ENCODE measurements around the gene AGPAT4. TPM values are rescaled to one million over a fixed set of nuclear protein-coding genes. Genes with fewer than 3 reads are reported as not detected.

The AGPAT4 gene
- total RNA-seq, 4 donors from 2014 or later: 0.36 to 0.61 (median 0.53) TPM

DNA sequence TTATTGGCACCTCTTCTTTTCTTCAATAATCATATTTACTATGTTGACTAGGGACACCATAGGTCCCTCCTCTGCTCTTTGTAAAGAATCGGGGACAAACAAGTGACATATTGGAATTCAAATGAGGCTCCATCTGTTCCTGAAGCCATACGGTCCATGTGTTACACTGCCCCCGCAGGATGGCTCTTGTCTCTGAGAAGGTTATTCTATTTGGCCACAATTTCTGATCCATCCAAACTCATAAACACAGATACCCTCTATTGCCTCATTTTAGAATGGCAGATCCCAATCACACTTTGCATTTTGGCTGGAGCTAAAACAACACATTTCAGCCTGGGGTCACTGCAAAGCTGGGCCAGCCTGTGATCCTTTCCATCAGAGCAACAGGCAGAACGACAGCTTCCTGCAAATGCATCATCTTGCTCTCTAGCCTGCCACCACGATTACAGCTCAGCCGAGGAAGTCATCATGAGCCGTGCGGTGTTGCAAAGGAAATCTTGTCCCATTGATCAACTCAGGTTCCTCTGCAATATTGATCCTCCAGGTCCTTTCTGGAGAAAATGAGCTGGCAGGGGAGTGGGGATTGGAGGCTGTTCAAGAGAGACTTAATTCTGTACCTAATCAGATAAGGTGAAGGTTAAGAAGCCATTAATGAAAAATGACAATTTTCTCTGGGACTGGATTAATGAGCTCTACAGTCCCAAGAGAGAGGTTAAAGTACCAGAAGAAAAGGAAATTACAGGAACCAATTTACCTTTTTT, 73.1 kb downstream of the AGPAT4 start:
- no peak for DNase-seq

DNA sequence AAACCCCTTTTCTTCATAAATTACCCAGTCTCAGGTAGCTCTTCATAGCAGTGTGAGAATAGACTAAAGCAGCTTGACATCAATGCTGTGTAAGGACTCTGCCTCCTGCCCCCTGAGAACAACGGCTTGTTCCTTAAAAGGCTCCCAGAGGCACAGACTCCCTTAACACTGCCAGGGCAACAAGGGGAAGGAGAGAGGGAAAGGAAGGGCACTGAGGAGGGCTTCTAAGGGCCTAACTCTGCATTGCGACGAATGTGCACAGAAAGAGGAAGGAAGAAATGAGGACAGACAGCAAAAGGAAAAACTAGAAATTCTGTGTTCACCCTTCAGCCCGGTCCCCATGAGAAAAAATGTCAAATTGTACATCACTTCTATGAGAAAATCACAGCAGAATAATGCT, 74.0 kb downstream of the AGPAT4 start:
- H3K9me3 ChIP-seq: no peaks in the 10 kb centered on the region
- H3K4me1 ChIP-seq: no peaks in the 10 kb centered on the region
- TF ChIP-seq POLR2A (IDR thresholded peaks at IDR 0.05): no peak
- TF ChIP-seq, protein P1, sequence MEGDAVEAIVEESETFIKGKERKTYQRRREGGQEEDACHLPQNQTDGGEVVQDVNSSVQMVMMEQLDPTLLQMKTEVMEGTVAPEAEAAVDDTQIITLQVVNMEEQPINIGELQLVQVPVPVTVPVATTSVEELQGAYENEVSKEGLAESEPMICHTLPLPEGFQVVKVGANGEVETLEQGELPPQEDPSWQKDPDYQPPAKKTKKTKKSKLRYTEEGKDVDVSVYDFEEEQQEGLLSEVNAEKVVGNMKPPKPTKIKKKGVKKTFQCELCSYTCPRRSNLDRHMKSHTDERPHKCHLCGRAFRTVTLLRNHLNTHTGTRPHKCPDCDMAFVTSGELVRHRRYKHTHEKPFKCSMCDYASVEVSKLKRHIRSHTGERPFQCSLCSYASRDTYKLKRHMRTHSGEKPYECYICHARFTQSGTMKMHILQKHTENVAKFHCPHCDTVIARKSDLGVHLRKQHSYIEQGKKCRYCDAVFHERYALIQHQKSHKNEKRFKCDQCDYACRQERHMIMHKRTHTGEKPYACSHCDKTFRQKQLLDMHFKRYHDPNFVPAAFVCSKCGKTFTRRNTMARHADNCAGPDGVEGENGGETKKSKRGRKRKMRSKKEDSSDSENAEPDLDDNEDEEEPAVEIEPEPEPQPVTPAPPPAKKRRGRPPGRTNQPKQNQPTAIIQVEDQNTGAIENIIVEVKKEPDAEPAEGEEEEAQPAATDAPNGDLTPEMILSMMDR (IDR thresholded peaks at IDR 0.05 in 4 of 5, conservative IDR thresholded peaks at IDR 0.05 in 1 of 5): no peak
- no peak overlapping the region for H3K4me3 ChIP-seq
- no peak for DNase-seq
- intact Hi-C loops (cut with DNase I; ENCODE audit: low total_unique reads): no loop called here
- no peak for ATAC-seq
- H3K36me3 ChIP-seq: no peaks in the 10 kb centered on the region
- H3K27me3 ChIP-seq: no peaks in the 10 kb centered on the region
- in situ Hi-C loops (cut with MboI; ENCODE audit: low sequenced_read_pairs in 4 of 4): no loop called here
- H3K27ac ChIP-seq: no peak overlapping the region

More for the DNA sequence above, 73.1 kb downstream of the AGPAT4 start:
- no peaks in the 10 kb centered on the region for H3K27me3 ChIP-seq
- ATAC-seq: no peak
- H3K4me1 ChIP-seq: no peaks in the 10 kb centered on the region
- H3K4me3 ChIP-seq: no peak overlapping the region
- no peak for TF ChIP-seq POLR2A (IDR thresholded peaks at IDR 0.05)
- TF ChIP-seq, protein P1 (IDR thresholded peaks at IDR 0.05 in 4 of 5, conservative IDR thresholded peaks at IDR 0.05 in 1 of 5): no peak
- in situ Hi-C loops (cut with MboI; ENCODE audit: low sequenced_read_pairs in 4 of 4) (no loop called here), intact Hi-C loops (cut with DNase I; ENCODE audit: low total_unique reads) (no loop called here)
- H3K36me3 ChIP-seq: no peaks in the 10 kb centered on the region
- no peaks in the 10 kb centered on the region for H3K9me3 ChIP-seq
- H3K27ac ChIP-seq: no peak overlapping the region

DNA sequence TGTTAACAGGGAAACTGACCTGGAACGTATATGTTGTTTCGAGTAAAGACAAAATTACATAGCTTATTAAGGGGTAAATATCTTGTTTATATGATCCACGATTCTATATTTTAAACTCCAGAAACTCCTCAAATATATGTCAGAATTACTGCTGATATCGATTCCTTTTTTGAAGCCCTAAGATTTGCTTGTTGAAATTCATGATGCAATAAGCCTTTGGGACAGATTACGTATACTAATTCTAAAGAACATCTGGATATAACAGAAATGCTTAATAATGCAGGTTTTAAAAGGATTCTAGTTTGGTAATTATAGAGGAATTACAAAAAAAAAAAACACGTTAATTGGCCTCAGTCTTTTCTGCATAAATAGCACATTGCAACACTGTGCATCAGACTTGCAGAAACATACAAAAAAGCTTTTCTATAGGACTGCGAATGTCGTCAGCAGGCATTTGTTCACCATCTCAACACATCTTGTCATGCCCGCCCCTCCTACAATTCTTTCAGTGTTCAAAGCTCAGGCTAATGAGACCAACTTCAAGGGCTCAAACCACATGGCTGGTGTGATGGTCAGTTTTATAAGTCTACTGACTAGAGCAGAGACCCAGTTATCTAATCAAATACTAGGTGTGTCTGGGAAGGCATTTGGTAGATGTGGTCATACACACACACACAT, 74.9 kb downstream of the AGPAT4 start:
- intact Hi-C loops (cut with DNase I; ENCODE audit: low total_unique reads) (no loop called here), in situ Hi-C loops (cut with MboI; ENCODE audit: low sequenced_read_pairs in 4 of 4) (no loop called here)
- DNase-seq: no peak
- Histone ChIP-seq H3K4me3 (no peak overlapping the region), H3K9me3 (no peaks in the 10 kb centered on the region), H3K36me3 (no peaks in the 10 kb centered on the region), H3K27ac (no peak overlapping the region), H3K4me1 (no peaks in the 10 kb centered on the region), H3K27me3 (no peaks in the 10 kb centered on the region)
- TF ChIP-seq POLR2A (IDR thresholded peaks at IDR 0.05): no peak
- TF ChIP-seq, protein P1 (IDR thresholded peaks at IDR 0.05 in 4 of 5, conservative IDR thresholded peaks at IDR 0.05 in 1 of 5): no peak
- ATAC-seq: no peak

DNA sequence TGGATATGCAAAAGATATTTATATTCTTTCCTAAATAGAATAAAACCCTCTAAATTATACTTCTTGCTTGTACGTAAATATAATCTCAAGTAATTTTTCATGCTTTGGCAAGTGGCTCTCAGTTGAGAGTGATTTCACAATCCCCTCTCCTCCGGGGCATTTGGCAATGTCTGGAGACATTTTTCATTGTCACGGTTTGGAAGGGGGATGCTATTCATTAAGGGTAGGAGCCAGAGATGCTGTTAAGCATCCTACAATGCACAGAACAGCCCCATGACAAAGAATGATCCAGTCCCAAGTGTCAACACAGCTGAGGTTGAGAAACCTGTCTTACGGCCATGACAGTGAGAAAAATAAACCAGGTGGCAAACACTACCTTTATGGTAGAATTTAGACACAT, 75.7 kb downstream of the AGPAT4 start:
- no peaks in the 10 kb centered on the region for H3K27me3 ChIP-seq
- H3K4me1 ChIP-seq: no peaks in the 10 kb centered on the region
- DNase-seq (no peak), ATAC-seq (no peak)
- intact Hi-C loops (cut with DNase I; ENCODE audit: low total_unique reads): no loop called here
- no peaks in the 10 kb centered on the region for H3K36me3 ChIP-seq
- H3K27ac ChIP-seq: no peak overlapping the region
- H3K4me3 ChIP-seq: no peak overlapping the region
- H3K9me3 ChIP-seq: no peaks in the 10 kb centered on the region
- in situ Hi-C loops (cut with MboI; ENCODE audit: low sequenced_read_pairs in 4 of 4): no loop called here
- TF ChIP-seq, protein P1 (IDR thresholded peaks at IDR 0.05 in 4 of 5, conservative IDR thresholded peaks at IDR 0.05 in 1 of 5): no peak
- no peak for TF ChIP-seq POLR2A (IDR thresholded peaks at IDR 0.05)
